ENCODE measurements around the gene GP1BA.

The GP1BA gene

DNA sequence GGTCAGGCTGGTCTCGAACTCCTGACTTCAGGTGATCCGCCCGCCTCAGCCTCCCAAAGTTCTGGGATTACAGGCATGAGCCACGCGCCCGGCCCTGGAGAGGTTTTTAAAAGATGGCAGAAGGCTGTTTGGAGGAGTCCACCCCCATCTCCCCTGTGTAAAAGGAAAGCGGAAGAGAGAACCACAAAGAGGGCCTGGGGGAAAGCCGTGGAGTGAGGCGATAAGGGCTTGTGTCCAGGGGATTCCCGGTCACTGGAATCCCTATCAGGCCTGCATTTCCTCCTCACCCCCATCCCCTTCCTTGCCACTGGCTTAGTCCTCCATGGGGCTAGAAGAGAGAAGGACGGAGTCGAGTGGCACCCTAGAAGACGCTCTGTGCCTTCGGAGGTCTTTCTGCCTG, at the start of gene GP1BA:
Gene GP1BA, plus strand, starts transcription at position 315 of the 400 bp plus-strand sequence. CDS start 328 bp downstream, outside the sequence.
- DNase-seq: no peak

DNA sequence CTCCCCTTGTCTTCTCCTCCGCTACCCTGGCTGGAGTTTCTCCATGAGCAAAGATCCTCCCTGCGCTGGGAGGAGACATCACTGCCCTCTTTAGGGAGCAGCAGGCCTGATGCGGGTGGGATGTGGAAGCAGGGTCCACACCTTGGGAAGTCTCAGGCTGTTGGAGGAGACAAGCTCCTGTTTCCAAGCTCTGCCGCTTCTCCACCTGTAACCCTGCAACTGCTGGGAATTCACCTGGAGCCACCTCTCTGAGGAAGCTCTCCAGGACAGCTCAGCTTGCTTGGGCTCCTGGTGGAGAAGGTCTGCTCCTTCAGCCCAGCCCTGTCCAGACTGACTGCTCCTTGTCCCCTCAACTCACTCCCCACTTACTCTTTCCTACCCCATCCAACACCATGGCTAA, 47.6 kb upstream of the GP1BA start:
- DNase-seq: no peak

DNA sequence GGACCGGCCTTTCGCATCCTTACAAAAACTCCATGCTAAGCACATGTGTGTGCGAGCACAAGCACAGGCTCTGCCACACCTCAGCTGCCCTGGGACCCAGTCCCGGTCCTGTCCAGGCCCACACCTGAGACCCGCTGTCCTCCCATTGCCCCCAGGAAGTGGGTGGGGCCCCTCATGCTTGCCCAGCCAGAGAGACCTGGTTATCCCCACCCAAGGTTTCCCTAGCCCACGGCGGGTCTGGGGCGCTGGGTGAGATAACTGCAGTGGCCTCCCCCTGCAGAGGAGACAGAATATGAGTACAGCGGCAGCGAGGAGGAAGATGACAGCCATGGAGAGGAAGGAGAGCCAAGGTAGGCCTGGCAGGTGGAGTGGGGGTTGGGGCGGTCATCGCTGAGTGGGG, 45.2 kb upstream of the GP1BA start:
- DNase-seq: no peak

DNA sequence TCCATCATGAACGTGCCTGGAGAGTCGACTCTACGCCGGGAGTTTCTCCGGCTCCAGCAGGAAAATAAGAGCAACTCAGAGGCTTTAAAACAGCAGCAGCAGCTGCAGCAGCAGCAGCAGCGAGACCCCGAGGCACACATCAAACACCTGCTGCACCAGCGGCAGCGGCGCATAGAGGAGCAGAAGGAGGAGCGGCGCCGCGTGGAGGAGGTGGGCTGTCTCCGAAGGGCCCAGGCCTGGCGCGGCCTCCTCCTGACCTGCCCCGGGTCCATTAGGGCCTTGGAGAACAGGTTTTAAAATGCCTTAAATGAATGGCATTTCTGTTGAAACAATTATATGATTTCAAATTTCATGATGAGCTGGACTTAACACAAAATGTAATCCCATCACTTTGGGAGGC, 44.5 kb upstream of the GP1BA start:
- DNase-seq: no peak

DNA sequence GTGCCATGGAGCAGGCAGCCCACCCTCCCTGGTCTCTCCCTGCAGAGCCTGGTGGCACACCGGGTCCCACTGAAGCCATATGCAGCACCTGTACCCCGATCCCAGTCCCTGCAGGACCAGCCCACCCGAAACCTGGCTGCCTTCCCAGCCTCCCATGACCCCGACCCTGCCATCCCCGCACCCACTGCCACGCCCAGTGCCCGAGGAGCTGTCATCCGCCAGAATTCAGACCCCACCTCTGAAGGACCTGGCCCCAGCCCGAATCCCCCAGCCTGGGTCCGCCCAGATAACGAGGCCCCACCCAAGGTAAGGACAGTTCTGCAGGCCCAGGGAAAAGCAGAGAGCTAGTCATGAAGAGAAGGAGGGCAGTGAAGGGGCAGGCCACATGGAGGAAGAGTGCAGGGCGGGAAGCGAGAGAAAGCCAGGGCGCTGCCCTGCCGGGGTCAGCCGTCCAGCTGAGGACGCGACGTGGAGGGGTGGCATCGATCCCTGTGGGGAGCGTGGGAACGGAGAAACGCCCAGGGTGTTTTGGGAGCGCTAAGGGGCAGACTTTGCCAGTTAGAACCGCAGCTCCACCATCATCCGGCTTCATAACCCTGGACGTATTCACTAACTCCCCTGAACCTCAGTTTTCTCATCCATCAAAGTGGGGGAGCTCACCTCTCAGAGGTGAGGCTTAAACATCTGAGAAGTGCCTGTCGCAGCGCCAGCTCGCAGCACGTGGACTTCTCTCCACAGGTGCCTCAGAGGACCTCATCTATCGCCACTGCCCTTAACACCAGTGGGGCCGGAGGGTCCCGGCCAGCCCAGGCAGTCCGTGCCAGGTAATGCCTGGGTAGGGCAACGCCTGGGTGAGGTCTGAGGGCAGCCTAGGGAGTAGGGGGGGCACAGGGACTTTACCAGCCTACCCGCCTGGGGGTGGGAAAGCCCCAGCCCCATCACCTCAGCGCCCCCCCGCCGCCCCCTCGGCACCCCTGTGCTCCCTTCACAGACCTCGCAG, 40.4 kb upstream of the GP1BA start:
- DNase-seq: no peak

DNA sequence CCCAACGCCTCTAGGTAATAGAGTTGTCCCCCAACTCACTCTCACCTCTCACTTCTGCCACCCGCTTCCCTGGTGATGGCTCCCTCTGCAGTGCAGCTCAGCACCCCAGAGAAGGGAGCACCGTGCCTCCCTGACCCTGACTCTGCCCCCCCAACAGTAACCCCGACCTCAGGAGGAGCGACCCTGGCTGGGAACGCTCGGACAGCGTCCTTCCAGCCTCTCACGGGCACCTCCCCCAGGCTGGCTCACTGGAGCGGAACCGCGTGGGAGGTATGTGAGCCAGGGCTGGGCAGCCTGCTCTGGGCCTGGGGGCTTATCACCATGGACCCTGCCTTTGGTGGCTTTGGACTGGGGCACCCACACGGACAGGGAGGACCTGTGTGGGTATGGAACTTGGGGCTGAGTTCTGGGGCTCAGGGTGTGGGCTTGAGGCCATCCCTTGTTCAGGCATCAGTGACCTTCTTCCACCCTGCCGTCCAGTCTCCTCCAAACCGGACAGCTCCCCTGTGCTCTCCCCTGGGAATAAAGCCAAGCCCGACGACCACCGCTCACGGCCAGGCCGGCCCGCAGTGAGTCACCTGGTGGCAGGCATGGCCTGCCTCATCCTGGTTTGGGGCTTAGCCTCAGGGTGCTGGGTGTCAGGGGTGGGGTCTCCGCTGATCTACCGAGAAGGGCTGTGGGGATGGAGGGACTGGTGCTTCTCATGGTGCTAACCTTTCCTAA, 39.4 kb upstream of the GP1BA start:
- DNase-seq: no peak

DNA sequence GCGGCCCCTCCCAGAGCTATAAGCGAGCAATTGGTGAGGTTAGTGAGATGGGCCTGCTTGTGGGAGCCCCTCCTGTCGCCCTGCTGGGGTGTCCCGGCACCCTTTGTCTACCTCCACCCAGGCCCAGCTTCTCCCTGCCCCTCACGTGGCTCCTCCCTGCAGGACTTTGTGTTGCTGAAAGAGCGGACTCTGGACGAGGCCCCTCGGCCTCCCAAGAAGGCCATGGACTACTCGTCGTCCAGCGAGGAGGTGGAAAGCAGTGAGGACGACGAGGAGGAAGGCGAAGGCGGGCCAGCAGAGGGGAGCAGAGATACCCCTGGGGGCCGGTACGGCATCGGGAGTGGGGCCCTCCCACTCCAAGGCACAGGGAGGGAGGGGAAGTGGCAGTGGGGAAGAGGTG, 38.8 kb upstream of the GP1BA start:
- DNase-seq: no peak

DNA sequence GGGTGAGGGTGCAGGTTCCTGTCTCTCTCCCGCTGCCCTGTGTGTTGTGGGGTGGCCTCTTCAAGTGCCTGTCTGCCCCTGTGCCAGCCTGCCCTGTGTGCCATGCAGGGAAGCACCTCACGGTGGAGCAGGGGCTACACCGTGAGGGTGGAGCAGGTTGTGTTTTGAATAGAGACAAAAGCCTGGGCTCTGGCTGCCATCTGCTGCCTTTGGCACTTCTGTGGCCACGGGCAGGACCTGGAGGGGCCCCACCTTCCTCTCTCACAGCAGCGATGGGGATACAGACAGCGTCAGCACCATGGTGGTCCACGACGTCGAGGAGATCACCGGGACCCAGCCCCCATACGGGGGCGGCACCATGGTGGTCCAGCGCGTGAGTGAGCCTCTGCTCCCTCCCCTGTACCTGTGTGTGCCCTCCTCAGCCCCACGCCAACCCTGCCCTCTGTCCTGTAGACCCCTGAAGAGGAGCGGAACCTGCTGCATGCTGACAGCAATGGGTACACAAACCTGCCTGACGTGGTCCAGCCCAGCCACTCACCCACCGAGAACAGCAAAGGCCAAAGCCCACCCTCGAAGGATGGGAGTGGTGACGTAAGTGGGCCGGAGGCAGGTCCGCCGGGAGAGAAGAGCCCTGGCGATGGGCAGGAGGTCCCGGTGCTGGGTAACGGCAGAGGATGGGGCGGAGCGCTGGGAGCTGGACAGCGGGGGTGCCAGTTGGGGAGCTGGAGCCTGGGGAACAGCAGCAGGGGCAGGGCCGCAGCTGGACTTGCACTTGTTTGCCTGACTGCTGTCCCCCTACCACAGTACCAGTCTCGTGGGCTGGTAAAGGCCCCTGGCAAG, 38.1 kb upstream of the GP1BA start:
- DNase-seq: no peak

DNA sequence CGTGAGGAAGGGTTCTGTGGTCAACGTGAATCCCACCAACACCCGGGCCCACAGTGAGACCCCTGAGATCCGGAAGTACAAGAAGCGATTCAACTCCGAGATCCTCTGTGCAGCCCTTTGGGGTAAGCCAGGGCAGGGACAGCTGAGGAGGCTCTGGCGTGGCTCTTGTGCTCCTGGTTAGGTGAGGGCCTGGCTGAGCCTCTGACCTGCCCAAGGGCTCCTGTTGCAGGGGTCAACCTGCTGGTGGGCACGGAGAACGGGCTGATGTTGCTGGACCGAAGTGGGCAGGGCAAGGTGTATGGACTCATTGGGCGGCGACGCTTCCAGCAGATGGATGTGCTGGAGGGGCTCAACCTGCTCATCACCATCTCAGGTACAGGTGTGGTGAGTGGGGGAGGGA, 37.0 kb upstream of the GP1BA start:
- no peak for DNase-seq

DNA sequence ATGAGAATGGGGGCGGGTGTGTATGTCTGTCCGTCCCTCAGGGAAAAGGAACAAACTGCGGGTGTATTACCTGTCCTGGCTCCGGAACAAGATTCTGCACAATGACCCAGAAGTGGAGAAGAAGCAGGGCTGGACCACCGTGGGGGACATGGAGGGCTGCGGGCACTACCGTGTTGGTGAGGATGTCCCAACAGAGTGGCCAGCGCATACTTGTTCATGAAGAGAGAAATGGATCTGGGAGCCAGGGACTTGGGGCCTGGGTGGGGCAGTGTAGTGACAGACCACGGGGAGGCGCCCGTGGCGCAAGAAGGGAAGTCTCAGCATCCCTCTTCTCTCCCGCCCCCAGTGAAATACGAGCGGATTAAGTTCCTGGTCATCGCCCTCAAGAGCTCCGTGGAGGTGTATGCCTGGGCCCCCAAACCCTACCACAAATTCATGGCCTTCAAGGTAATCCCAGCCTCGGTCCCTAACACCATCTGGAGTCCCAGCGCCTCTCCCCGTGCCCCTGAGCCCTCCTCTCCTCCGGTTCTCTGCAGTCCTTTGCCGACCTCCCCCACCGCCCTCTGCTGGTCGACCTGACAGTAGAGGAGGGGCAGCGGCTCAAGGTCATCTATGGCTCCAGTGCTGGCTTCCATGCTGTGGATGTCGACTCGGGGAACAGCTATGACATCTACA, 36.3 kb upstream of the GP1BA start:
- no peak for DNase-seq

DNA sequence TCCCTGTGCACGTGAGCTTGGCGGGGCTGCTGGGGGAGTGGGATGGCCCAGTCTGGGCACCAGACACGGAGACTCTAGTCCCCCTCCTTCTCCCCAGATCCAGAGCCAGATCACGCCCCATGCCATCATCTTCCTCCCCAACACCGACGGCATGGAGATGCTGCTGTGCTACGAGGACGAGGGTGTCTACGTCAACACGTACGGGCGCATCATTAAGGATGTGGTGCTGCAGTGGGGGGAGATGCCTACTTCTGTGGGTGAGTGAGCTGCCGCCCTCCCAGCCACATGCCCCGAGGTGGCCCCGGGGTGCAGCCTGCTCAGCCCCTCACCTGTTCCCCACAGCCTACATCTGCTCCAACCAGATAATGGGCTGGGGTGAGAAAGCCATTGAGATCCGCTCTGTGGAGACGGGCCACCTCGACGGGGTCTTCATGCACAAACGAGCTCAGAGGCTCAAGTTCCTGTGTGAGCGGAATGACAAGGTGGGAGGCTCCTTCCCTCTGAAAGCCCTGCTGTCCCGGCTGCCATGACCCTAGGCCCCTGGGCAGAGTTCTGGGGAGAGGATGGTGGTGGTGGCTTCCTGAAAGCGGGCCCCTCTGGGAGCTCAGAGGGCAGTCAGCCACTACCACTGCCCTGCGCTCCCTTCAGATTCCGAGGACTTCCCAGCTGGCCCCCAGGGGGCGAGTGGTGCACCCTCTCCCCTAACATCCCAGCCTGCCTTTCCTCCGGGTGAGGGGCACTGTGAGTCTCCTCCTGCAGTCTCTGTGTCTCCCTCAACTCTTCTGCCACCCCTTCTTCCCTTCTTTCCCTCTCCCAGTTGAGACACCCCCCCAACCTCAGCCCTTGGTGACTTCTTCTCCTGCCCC, 35.5 kb upstream of the GP1BA start:
- DNase-seq: no peak

DNA sequence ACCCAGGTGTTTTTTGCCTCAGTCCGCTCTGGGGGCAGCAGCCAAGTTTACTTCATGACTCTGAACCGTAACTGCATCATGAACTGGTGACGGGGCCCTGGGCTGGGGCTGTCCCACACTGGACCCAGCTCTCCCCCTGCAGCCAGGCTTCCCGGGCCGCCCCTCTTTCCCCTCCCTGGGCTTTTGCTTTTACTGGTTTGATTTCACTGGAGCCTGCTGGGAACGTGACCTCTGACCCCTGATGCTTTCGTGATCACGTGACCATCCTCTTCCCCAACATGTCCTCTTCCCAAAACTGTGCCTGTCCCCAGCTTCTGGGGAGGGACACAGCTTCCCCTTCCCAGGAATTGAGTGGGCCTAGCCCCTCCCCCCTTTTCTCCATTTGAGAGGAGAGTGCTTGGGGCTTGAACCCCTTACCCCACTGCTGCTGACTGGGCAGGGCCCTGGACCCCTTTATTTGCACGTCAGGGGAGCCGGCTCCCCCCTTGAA, 34.8 kb upstream of the GP1BA start:
- DNase-seq: no peak

DNA sequence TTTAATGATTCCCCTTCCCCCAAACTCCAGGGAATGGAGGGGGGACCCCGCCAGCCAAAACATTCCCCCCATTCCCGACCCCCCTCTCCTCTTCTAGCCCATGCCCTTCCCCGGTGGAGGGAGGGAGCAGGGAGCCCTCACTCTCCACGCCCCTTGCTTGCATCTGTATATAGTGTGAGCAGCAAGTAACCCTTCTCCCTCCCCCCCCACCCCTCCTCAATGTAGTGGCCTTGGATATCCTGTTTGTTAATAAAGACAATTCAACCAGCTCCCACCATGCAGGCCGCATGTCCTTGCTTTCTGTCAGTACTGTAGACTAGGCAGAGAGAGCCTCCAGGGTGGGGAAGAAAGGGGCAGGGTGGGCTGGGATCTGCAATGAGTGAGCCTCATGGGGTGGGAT, 34.3 kb upstream of the GP1BA start:
- no peak for DNase-seq

DNA sequence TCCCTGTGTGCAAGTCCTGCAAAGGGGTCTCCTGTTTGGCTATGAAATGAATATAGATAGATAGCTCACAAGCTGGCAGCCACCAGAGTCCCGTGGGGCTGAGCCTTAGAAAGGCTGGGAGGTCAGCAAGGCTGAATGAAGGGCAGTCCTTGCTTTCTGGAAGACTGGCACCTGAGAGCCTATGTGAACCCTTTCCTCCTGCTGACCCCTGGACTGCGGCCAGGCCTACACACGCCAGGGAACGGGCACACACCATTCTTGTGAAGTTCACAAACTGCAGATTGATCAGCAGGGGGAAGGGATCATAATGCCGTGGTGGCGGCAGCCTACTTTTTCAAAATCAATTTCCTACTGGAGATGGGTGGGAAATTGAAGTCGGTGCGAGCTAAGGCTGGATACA, 33.7 kb upstream of the GP1BA start:
- DNase-seq: no peak

DNA sequence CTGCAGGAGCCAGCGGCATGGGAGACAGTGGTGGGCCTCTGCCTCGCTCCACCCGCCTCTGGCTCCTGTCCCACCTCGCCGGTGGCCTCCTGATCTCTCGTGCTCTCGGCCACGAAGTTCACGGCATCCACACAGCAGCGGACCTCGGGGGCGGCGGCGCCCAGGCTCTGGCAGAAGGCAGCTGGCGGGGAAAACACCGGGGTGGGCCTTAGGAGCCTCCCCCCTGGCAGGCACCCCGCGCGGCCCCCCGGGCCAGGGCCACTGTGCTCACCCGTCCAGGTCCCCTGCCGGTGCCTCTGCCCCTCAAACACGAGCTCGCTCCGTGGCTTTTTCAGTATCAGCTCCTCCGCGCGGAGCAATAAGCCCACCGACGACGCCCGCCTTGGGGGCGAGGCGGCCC, 33.1 kb upstream of the GP1BA start:
- no peak for DNase-seq

DNA sequence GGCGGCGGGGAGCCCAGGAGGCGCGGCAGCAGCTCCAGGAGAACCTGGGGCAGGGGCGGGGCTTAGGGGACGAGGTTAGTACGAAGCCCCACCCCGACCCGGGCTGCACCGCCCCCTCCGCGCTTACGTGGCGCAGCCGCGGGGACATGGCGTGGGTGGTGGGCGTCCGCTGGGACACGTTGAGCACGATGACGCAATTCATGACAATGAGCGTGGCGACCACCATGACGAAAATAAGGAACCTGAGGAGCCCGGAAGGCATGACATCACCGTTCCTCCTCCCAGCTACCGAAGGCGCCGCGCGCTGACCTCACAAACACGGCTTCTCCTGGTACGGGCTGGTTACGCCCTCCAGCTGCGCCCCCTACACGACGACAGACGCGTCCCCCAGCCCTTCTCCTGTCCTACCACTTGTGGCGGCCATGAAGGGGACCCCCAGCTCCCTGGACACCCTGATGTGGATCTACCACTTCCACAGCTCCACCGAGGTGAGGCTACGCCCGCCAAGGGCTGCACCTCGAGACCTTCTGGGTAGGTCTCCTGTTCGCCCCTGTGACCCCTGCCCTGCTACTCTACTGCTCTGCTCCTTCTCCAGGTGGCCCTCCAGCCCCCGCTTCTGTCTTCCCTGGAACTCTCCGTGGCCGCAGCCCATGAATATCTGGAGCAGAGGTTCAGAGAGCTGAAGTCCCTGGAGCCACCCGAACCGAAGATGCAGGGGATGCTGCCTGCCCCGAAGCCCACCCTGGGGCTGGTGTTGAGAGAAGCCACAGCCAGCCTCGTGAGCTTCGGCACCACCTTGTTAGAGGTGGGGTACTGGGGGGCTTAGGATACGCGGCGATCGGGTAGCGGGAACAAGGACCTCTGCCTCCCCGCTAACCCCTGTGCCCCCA, 32.5 kb upstream of the GP1BA start, which contains the start of gene C17orf107:
Gene C17orf107, plus strand, starts transcription at position 196 of the 890 bp plus-strand sequence. Its CDS starts 227 bp downstream, at position 423.
- DNase-seq: peak; percentile 38 to 41

DNA sequence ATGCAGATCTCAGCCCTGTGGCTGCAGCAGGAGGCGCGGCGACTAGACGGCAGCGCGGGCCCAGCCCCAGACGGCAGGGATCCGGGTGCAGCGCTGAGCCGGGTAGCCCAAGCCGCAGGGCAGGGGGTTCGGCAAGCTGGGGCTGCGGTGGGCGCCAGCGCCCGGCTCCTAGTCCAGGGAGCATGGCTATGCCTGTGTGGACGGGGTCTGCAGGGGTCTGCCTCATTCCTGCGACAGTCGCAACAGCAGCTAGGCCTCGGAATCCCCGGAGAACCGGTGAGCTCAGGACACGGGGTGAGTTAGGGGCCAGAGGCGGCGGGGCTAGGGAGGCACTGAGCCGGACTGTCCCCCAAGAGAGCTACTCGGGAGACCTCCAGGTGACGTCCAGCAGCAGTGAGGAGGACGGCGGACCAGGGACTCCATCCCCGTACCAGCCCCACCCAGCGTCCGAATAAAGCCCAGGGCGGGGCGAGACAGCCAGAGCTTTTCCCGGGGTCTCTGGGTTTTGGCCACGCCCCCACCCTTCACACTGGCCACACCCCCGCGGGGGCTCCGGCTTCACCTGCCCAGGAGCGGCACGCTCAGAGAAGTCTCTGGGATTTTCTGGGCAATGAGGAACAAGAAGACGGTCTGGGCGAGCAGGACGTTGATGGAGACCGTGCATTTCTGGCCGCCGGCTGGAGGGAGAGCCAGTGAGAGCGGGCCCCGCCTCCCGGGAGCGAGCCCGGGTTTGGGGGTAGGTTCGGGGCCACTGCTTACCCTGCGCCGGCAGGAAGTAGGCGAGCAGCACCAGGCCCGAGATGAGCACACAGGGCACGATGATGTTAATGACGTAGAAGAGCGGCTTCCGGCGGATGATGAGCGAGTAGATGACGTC, 31.6 kb upstream of the GP1BA start:
- DNase-seq: no peak

DNA sequence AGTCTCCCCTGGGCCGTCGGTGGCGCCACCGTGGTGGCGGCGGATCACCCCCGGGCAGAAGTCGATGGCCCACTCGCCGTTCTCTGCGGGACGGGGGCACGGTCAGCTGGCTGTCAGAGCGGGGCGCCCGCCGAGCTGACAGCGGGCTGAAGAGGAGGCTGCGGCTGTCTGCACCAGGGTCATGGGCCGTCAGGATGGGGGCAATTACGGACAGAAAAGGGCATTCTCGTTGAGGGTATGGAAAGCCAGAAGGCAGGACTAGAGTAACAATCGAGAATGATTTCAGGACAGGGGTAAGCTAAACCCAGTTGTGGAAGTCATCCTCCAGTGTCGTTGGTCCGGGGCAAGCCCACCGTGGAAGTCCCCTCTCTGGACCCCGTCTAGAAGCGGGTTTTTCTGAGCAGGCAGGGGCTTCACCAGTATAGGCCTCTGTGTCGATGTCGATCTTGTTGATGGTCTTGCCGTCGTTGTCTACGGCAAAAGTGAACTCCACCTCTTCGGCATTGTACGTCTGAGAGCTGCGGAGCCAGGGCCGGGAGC, 30.9 kb upstream of the GP1BA start:
- DNase-seq: no peak

Data from NCI-H2081 (cell line).